NCI-H128 (cell line): ENCODE data around the gene LIN28B.
A peak's percentile ranks its signal among the peaks of the same experiment; 100 is the strongest.
"Not testable (repeated sequence)": the region's sequence is repeated elsewhere in the genome, so short reads cannot be mapped to it uniquely, and the experiment has no call there.

Experiments used
- DNase-seq: peaks from one replicate; lab custom pipeline; 2025; ENCODE audit not compliant: unreplicated experiment; lab: John Stamatoyannopoulos, UW

Gene LIN28B

DNA sequence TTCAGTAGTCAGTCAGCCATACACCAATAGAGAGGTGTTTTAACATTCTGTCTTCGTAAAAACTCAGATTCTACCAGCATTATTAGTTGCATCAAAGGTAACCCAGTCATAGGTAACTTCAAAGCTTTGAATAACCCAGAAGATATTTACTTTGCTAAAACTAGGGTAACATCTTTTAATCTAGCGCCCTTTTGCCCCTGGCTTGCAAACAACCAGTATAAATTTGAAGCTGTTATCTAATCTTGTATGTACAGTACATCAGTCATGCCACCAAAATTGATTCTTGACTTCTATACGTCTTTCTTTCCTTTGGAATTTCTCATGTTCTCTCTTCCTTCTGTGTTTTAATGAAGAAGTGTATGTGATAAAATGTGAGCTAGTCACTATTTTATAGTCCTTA, 109.3 kb downstream of the LIN28B start:
- DNase-seq = no peak

DNA sequence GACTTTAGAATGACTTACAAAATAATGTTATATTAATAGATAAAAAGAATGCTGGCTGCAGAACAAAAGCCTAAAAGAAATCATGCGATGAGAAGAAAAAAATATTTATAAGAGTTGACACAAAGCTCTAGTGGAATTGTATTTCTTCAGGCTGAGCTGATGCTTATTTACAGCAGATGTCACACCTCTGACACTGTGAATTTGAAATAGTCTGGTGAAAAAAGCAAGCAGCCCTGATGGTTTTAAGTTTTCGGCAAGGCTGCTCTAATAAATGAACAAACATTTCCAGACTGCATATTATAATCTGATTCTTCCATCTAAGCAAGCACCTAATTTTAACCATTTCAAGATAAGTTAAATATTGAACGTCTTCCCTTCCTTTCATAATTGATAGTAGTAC, 109.9 kb downstream of the LIN28B start:
- DNase-seq = no peak

- DNase-seq = no peak
These were observed 110.4 kb downstream of the LIN28B start for GRCh38 chr6:105067329-105067728.

GRCh38 chr6:105068407-105068806, 111.5 kb downstream of the LIN28B start:
- no peak for DNase-seq

DNA sequence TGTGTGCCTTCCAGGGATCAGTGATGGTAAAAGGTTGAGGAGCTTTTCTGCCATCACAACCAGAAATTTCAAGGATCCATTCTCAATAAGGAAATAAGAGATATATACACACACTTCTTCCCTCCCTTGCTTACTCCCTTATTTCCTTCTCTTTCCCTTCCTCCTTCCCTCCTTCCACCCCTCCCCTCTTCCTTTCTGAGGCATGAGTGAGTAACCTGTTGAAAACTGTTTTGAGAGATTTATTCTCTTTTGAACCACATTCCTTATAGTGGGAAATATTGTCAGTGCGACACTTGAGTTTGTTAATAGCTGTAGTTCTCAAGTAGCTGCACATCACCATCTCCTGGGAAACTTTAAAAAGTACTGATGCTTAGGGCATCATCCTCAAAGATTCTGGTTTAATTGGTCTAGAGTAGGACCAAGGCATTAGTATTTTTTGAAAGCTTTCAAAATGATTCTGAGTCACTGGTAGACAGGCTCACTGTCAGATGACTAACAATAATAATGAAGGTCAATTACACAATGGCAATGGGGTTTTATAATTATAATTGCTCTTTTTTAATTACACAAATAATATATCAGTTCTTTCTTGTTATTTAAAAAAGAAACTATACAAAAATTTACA, 113.0 kb downstream of the LIN28B start:
- DNase-seq = no peak

GRCh38 chr6:105072798-105073199, 115.9 kb downstream of the LIN28B start:
- DNase-seq = no peak

DNA sequence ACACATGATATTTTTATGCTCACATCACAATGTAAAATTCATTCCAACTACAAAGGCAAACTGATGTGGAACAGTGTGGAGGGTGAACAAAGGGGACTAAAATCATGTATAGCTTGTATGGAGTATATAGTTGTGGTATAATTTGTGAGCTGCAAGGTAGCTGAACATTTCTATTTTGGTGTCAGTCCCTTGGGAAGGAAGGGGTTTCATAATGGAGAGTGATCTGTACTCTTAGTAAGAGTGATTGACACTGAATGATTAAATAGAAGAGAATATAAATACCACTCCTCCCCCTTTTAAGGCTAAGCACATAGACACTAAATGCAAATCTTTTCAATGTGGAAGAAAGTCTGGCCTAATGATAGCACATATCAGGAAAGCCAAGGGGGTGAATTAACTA, 118.3 kb downstream of the LIN28B start:
- no peak for DNase-seq

DNA sequence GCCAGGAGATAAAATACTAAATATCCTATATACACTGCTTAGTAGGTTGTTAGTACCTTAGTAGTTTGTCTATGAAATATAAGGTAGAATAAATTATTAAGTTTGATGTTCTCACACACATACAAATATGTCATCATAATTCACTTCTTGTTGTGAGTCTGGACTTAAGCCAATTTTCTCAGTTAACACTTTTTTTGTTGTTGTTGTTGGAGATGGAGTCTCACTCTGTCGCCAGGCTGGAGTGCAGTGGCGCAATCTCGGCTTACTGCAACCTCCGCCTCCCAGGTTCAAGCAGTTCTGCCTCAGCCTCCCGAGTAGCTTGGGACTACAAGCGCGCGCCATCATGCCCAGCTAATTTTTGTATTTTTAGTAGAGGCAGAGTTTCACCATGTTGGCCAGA, 119.5 kb downstream of the LIN28B start:
- not testable (repeated sequence) for DNase-seq

- DNase-seq = no peak
These were observed 120.9 kb downstream of the LIN28B start for GRCh38 chr6:105077596-105078385.

DNA sequence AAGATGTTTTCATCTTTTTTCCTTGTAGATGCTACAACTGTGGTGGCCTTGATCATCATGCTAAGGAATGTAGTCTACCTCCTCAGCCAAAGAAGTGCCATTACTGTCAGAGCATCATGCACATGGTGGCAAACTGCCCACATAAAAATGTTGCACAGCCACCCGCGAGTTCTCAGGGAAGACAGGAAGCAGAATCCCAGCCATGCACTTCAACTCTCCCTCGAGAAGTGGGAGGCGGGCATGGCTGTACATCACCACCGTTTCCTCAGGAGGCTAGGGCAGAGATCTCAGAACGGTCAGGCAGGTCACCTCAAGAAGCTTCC, 121.4 kb downstream of the LIN28B start:
- no peak for DNase-seq

GRCh38 chr6:105080279-105080678, 123.4 kb downstream of the LIN28B start:
- DNase-seq = no peak

DNA sequence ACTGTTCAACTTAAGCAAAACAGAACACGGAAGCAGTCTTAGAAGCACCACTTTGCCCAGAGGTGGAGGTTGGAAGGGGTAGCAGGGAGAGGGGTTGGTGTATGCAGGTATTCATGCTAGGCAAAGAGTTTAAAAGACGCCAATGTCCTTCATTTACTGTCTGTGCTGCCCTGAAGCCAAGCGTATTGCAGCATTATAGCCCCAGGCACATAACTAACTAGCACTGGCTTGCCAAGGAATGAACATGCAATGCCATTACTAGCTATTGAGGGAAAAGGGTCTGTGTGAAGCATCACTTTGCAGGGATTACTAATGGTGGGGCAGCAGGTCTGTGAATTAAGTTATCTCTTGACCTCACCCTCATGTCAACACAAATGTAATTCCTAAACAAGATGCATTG, 124.8 kb downstream of the LIN28B start:
- not testable (repeated sequence) for DNase-seq

- DNase-seq = peak; percentile 7
These were observed 130.8 kb downstream of the LIN28B start for GRCh38 chr6:105087571-105088211.

GRCh38 chr6:105091140-105091829, 134.4 kb downstream of the LIN28B start:
- no peak for DNase-seq

- no peak for DNase-seq
These were observed 137.3 kb downstream of the LIN28B start for GRCh38 chr6:105094133-105094640.

GRCh38 chr6:105095139-105095538, 138.2 kb downstream of the LIN28B start:
- DNase-seq = no peak

DNA sequence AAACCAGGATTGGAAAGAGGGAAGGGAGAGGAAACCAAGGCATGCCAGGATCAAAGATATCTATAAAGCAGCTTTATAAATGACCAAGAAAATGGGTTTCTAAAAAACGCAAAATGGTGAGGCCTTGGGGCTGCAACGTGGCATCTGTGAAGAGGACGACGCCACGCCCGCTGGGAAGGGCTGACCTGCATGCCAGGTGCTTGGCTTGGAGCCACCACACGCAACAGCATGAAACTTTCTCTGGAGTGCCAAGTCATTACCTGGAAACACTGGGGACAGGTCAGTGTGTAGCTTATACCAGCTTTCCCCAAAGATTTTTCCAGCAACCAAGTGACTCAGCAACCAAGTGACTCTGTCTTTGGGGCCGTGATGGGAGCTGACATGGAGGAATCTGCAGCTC, 140.4 kb downstream of the LIN28B start:
- DNase-seq = no peak

DNA sequence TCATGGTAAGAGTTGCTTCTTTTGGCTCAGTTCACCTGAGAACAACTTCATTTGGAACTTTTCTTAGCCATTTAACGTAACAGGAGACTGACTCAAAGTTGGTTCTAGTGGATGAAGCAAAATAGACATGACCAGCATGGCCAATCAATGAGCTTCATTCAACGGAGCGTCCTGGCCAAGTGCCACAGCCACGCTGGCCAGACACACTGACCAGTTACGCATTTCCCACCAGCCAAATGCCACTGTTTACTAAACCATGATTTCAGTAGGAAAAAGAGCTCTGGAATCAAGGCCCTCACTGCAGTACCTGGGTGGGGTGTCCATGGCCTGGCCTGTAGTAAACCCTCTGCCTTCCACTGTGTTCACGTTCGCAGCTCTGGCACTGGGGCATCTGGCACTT, 142.5 kb downstream of the LIN28B start:
- no peak for DNase-seq

- no peak for DNase-seq
These were observed 145.3 kb downstream of the LIN28B start for GRCh38 chr6:105102186-105102585.

- DNase-seq = no peak
These were observed 148.2 kb downstream of the LIN28B start for GRCh38 chr6:105105094-105105493.

GRCh38 chr6:105106260-105106659, 149.4 kb downstream of the LIN28B start:
- no peak for DNase-seq

DNA sequence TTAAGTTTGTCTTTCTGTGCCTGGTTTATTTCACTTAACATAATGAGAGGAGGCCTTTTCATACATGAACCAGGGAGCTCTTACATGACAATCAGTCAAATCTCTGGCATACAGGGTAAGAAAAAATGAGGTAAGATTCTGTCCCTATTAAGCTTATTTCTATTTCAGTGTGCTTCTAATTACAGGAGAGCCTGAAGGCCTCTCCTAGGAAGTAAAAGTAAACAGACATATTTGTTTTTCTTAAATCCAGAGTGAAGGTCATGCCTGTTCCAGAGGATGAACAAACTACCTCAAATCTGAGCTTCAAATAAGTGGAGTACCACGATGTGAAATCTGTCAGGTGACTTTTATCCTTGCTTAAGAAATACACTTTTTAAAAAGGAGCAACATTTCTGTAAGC, 150.3 kb downstream of the LIN28B start:
- no peak for DNase-seq
